ENCODE measurements around the gene KCNN3.

The KCNN3 gene

DNA sequence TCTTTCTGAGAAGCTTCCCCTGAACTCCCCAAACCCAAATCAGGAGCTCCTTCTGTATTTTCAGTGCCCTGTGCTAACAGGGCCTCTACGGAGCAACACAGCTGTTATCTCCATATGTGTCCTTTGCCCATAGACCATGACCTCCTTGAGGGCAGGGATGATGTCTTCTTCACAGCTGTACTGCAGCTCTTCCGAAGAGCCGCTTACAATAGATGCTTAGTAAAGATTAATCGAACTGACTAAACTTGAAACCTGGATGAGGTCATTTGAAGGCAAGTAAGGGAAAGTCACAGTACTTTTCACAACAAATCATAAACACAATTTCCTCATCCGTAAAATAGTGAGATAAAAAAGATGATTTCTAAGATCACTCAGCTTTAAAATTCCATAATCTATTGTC, 4.4 kb upstream of the KCNN3 start:
- peak; percentile 63 for DNase-seq (ENCODE audit: low spot score)
- in situ Hi-C loops (cut with MboI; ENCODE audit: low sequenced_read_pairs, unreplicated experiment), result no loop called here
- TF ChIP-seq, protein P1, sequence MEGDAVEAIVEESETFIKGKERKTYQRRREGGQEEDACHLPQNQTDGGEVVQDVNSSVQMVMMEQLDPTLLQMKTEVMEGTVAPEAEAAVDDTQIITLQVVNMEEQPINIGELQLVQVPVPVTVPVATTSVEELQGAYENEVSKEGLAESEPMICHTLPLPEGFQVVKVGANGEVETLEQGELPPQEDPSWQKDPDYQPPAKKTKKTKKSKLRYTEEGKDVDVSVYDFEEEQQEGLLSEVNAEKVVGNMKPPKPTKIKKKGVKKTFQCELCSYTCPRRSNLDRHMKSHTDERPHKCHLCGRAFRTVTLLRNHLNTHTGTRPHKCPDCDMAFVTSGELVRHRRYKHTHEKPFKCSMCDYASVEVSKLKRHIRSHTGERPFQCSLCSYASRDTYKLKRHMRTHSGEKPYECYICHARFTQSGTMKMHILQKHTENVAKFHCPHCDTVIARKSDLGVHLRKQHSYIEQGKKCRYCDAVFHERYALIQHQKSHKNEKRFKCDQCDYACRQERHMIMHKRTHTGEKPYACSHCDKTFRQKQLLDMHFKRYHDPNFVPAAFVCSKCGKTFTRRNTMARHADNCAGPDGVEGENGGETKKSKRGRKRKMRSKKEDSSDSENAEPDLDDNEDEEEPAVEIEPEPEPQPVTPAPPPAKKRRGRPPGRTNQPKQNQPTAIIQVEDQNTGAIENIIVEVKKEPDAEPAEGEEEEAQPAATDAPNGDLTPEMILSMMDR (IDR thresholded peaks at IDR 0.05; ENCODE audit: borderline replicate concordance, control extremely low read depth, extremely low read depth, insufficient read depth, missing control alignments), result no peak

DNA sequence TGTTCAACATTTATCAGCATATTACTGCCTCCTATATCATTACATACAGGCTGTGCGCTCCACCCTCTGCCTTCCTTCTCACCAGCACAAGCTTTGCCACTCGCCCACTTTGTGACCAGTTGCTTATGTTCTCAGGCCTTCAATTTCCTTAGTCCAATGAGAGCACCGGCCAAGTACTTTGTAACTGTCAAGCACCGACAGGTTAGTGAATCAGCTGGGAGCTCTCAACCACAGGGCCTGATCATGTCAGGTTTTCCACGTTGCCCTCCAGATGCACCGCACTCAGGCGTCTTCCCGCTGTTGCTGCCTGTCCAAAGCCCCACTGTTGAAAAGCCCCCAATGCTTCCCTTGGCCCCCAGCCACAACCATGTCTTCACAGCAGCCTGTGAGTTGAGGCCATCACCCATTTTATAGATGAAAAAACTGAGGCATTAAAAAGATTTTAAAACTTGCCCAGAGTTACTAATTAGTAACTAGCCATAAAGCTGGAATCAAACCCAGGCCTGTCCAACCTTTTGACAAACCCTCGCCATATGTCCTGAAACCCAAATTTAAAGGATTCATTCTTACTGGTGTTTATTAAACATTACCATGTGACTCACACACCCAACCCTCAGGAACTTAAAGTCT, 3.4 kb upstream of the KCNN3 start:
- DNase-seq (ENCODE audit: low spot score), result no peak
- TF ChIP-seq, protein P1 (IDR thresholded peaks at IDR 0.05; ENCODE audit: borderline replicate concordance, control extremely low read depth, extremely low read depth, insufficient read depth, missing control alignments), result no peak
- in situ Hi-C loops (cut with MboI; ENCODE audit: low sequenced_read_pairs, unreplicated experiment), result no loop called here

GRCh38 chr1:154871374-154871773, 1.3 kb upstream of the KCNN3 start:
- in situ Hi-C loops (cut with MboI; ENCODE audit: low sequenced_read_pairs, unreplicated experiment), result no loop called here
- no peak for DNase-seq (ENCODE audit: low spot score)
- TF ChIP-seq, protein P1 (IDR thresholded peaks at IDR 0.05; ENCODE audit: borderline replicate concordance, control extremely low read depth, extremely low read depth, insufficient read depth, missing control alignments), result no peak

DNA sequence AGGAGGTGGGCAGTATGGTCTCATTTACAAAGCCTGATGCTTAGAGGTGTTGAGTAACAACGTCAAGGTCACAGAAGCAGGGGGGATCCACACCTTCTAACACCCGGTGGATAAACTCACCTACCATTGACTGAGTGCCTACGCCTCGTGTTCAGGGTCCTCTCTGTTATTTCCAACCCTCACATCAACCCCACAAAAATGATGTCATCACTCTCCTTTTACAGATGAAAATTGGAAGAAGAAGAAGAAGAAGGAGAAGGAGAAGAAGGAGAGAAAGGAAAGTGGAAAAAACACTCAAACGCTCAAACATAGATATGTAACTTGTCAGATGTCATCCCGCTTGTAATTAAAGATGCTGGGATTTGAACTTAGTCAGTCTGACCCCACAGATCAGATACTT, 653 bp upstream of the KCNN3 start:
- DNase-seq (ENCODE audit: low spot score), result no peak
- in situ Hi-C loops (cut with MboI; ENCODE audit: low sequenced_read_pairs, unreplicated experiment), result no loop called here
- TF ChIP-seq, protein P1 (IDR thresholded peaks at IDR 0.05; ENCODE audit: borderline replicate concordance, control extremely low read depth, extremely low read depth, insufficient read depth, missing control alignments), result no peak

DNA sequence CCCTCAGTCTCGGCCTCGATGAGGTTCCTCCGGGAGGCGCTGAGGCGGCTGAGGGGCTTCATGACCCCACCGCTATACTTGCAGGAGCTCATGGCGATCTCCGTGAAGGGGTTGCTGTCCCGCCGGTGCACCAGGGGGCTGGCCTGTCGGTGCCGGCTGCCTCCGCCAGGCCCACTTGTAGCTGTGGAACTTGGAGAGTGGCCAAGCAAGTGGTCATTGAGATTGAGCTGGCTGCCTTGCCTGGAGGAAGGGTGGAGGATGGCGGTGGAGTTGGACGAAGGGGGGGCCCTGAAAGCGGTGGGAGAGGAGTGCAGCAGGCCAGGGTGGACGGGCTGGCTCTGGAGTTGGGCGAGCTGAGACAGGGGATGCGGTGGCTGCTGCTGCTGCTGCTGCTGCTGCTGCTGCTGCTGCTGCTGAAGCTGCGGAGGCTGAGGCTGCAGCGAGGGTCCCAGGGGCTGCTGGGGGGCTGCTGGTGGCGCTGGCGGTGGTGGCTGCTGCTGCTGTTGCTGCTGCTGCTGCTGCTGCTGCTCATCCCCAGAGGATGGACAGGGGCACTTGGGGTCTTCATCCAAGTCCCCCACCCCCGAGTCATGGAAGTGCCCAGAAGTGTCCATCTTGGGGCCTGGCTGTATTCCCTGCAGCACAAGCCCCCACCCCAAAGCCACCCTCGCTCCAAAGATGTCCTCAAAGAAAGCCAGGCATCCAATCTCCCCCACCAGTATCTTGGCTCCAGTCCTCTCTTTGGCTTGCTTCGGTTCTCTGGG, 548 bp downstream of the KCNN3 start:
- DNase-seq (ENCODE audit: low spot score), result no peak

DNA sequence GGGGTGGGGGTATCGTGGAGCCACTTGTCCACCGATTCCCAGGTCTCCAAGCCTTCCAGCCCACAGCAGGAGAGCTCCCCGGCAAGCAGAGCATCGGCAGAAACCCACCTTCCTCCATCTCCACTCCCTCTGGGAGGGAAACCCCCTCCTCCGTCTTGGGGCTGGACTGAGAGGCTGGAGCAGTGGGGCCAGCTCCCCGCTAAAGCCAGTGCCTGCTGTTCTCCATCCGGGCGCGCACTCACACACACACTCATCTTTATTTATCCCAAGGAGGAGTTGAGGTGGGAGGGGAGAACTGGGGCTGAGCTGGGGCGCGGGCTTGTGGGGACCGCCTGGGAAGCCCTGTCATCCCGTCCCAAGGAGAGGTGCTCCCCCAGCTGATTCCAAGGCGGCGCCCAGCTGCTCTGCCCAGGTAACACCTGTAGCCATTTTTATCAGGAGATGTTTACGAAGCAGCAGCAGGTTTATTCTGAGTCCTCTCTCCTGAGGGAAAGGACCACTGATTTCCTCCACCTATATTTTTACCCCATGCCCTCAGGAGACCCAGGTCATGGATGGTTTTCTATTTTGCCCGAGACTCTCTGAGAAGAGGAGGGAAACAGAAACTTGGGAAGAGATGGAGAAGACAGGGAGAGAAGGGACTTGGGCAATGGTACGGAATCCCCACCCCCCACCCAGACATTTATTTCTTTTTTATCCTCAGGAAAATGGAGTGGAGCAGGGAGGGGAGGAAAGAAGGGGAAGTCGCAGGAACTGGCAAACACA, 2.1 kb downstream of the KCNN3 start:
- in situ Hi-C loops (cut with MboI; ENCODE audit: low sequenced_read_pairs, unreplicated experiment), result no loop called here
- DNase-seq (ENCODE audit: low spot score), result peak; percentile 20
- TF ChIP-seq, protein P1 (IDR thresholded peaks at IDR 0.05; ENCODE audit: borderline replicate concordance, control extremely low read depth, extremely low read depth, insufficient read depth, missing control alignments), result no peak

More for the DNA sequence above, 548 bp downstream of the KCNN3 start:
- in situ Hi-C loops (cut with MboI; ENCODE audit: low sequenced_read_pairs, unreplicated experiment), result no loop called here
- TF ChIP-seq, protein P1 (IDR thresholded peaks at IDR 0.05; ENCODE audit: borderline replicate concordance, control extremely low read depth, extremely low read depth, insufficient read depth, missing control alignments), result no peak

Measured in GM13976 (cell line).